ENCODE data around the gene SUCO. TPM values are rescaled to one million over a fixed set of nuclear protein-coding genes. Genes with fewer than 3 reads are reported as not detected.

SUCO gene
- total RNA-seq, 4 donors from 2014 or later = 30.0 to 32.8 (median 30.7) TPM

DNA sequence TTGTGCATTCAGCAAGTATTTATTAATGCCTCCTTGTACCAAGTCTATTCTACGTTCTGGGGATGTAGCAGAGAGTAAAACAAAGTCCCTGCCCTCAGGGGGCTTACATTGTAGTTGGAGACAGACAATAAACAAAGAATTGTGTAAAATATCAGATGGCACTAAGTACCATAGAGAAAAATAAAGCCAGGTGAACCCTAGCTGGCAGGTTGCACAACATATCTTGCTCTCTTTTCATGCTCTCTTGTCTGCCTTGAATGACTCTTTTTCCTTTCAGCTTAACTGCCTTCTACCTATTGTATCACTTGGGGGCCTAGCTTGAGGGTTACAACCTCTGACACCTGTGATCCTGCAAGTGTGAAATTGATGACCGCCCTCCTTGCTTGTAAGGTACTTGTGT, 105.3 kb downstream of the SUCO start:
- DNase-seq (ENCODE audit: low spot score in 2 of 2) = no peak
- intact Hi-C loops (cut with DNase I; ENCODE audit: low total_unique reads) = no loop called here
- no peak overlapping the region for H3K4me3 ChIP-seq (ENCODE audit: low read depth, poor library complexity, severe bottlenecking)
- WGBS, 2 donors = 79 to 89% methylated on average over 2 of the region's 2 CpGs
- no peak for TF ChIP-seq POLR2A (IDR thresholded peaks at IDR 0.05)
- TF ChIP-seq, protein P1, sequence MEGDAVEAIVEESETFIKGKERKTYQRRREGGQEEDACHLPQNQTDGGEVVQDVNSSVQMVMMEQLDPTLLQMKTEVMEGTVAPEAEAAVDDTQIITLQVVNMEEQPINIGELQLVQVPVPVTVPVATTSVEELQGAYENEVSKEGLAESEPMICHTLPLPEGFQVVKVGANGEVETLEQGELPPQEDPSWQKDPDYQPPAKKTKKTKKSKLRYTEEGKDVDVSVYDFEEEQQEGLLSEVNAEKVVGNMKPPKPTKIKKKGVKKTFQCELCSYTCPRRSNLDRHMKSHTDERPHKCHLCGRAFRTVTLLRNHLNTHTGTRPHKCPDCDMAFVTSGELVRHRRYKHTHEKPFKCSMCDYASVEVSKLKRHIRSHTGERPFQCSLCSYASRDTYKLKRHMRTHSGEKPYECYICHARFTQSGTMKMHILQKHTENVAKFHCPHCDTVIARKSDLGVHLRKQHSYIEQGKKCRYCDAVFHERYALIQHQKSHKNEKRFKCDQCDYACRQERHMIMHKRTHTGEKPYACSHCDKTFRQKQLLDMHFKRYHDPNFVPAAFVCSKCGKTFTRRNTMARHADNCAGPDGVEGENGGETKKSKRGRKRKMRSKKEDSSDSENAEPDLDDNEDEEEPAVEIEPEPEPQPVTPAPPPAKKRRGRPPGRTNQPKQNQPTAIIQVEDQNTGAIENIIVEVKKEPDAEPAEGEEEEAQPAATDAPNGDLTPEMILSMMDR (IDR thresholded peaks at IDR 0.05) = no peak

DNA sequence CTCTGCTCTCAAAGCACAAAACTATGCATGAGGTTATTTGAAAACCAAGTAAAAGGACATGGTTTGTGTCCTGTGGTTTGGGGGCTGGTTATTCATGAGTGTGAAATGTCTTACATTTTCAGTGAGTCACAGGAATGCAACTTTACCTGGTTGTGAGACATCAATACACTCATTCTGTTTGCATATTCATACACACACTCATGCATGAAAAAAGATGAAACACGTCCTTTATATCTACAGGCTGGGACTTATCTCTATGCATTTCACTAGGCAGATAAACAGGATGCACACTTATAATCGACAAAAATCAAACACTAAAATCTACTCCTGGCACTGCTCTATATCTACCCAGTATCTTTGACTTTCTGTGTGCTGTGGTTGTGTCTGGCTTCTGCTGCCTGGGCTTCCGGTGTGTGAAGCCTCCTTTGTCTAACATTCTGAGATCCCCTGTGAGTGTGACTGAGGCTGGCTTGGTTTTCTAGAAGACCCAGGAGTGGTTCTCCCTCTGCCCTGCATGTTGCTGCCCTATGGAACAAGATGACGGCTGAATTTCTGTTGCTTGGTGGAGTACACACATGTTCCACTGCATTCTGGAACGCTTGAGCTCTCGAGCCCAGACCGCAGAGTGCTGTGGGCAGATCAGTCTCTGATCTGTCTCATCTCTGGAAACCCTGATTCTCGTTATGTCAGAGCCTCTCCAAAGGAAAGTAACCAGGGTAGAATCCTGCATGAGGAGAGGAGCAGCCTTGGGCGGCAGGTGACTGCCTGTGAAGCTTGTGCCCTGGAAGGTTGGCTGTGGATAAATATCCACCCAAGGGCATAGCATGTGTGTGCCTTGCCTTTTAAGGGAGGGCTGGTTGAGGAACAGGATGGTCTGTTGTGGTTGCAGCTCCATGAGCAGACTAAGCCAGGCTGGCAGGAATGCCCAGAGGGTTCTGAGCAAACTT, 106.2 kb downstream of the SUCO start:
- TF ChIP-seq, protein P1 (IDR thresholded peaks at IDR 0.05) = no peak
- TF ChIP-seq POLR2A (IDR thresholded peaks at IDR 0.05) = no peak
- DNase-seq (ENCODE audit: low spot score in 2 of 2) = peak in 1 of 2 donors; percentile 82
- no peak overlapping the region for H3K4me3 ChIP-seq (ENCODE audit: low read depth, poor library complexity, severe bottlenecking)
- intact Hi-C loops (cut with DNase I; ENCODE audit: low total_unique reads) = no loop called here
- 39 to 53% methylated on average over 9 of the region's 9 CpGs for WGBS, 2 donors

DNA sequence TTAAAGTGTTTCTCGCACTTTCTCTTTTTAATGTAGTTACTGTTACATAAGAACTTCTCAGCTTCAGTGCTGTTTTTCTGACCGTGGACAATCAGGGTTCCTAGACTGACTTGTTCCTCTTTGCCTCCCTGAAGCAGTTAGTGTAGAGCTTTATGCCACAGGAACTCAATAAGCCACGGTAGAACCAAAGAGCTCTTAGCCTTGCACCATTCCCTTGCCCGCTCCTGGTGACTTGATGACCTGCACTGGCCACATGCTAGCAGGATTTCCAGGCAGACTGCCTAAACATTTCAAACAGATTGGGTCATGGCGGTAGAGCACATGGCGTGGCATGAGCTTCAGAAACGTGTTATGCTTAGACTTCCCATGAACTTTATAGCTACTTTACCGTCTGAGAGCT, 107.2 kb downstream of the SUCO start:
- intact Hi-C loops (cut with DNase I; ENCODE audit: low total_unique reads) = no loop called here
- H3K4me3 ChIP-seq (ENCODE audit: low read depth, poor library complexity, severe bottlenecking) = no peak overlapping the region
- TF ChIP-seq POLR2A (IDR thresholded peaks at IDR 0.05) = no peak
- TF ChIP-seq, protein P1 (IDR thresholded peaks at IDR 0.05) = no peak
- DNase-seq (ENCODE audit: low spot score in 2 of 2) = no peak
- whole genome bisulfite sequencing, 2 donors = 82 to 83% methylated on average over 8 of the region's 8 CpGs

DNA sequence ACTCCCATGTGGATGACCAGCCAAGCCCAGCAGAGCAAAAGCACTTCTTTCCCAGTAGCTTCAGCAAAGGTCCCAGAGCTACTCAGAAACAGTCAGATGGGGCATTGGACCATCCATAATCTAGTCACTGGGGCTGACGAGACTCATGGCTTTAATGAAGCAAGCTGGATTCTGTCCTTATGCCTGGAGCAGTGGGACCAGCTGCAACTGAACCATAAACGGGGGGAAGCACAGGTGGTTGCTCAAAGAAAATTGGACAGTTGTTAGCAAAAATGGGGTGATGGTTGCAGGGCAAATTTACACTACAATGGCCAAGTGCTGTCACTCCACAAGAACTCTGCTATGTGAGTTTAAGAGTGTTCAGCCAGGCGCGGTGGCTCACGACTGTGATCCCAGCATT, 108.5 kb downstream of the SUCO start:
- 75 to 85% methylated on average over 5 of the region's 5 CpGs for WGBS, 2 donors
- no peak overlapping the region for H3K4me3 ChIP-seq (ENCODE audit: low read depth, poor library complexity, severe bottlenecking)
- intact Hi-C loops (cut with DNase I; ENCODE audit: low total_unique reads) = no loop called here
- DNase-seq (ENCODE audit: low spot score in 2 of 2) = no peak
- TF ChIP-seq POLR2A (IDR thresholded peaks at IDR 0.05) = no peak
- TF ChIP-seq, protein P1 (IDR thresholded peaks at IDR 0.05) = no peak

DNA sequence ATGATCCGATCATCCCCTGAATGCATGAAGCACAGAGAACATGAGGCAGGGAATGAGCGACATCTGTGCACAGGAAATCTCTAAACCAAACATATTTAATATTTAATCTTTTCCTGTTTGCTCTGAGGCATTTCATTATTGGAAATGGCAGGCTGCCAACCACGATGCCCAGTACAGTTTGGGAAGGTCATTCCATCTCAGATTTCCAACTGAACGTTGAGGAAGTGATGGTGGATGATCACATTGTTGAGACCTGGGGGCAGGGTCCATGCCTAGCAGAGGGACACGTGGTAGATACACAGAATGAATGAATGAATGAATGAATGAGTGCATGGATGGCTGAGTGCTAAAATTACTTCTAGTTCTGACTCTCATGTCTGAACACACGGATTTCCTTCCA, 110.0 kb downstream of the SUCO start:
- intact Hi-C loops (cut with DNase I; ENCODE audit: low total_unique reads) = no loop called here
- TF ChIP-seq, protein P1 (IDR thresholded peaks at IDR 0.05) = no peak
- no peak for TF ChIP-seq POLR2A (IDR thresholded peaks at IDR 0.05)
- WGBS, 2 donors = 58 to 64% methylated on average over 6 of the region's 6 CpGs
- no peak overlapping the region for H3K4me3 ChIP-seq (ENCODE audit: low read depth, poor library complexity, severe bottlenecking)
- DNase-seq (ENCODE audit: low spot score in 2 of 2) = no peak

Data from lower leg skin (tissue), 4 donors.